Neuron (in vitro differentiated cells): ENCODE data around the gene CACNA1I.

Experiments
- H2AFZ ChIP-seq: one replicate; pipeline ENCODE4 v1.6.1; 2013; ENCODE audit warnings: low read depth, mild to moderate bottlenecking, inconsistent platforms, low read length, moderate library complexity
- H3K27me3 ChIP-seq: one replicate; pipeline ENCODE4 v1.6.1; 2013; ENCODE audit warnings: low read length; ENCODE audit not compliant: insufficient read depth
- H3K36me3 ChIP-seq: one replicate; pipeline ENCODE4 v1.6.1; 2013; ENCODE audit warnings: low read length; ENCODE audit not compliant: insufficient read depth
- H3K4me1 ChIP-seq: one replicate; pipeline ENCODE4 v1.6.1; 2013; ENCODE audit warnings: low read length; ENCODE audit not compliant: insufficient read depth
- H3K4me3 ChIP-seq: 2 replicates; pipeline ENCODE4 v1.5.1; 2013; ENCODE audit warnings: mild to moderate bottlenecking, low read length, moderate library complexity
- H3K9me3 ChIP-seq: one replicate; pipeline ENCODE4 v1.6.1; 2013; ENCODE audit warnings: low read length

CACNA1I gene

GRCh38 chr22:39723463-39723862 is 152.9 kb downstream of the CACNA1I start:
- Histone ChIP-seq H3K36me3 (no peaks in the 10 kb centered on the region), H2AFZ (no peak overlapping the region), H3K4me3 (no peak overlapping the region), H3K9me3 (no peaks in the 10 kb centered on the region), H3K4me1 (peaks cover 20% of the 10 kb centered on the region), H3K27me3 (peaks cover 8% of the 10 kb centered on the region)

GRCh38 chr22:39723899-39724351 is 153.4 kb downstream of the CACNA1I start:
- H3K27me3 ChIP-seq = peaks cover 8% of the 10 kb centered on the region
- H3K4me1 ChIP-seq = peaks cover 20% of the 10 kb centered on the region
- no peaks in the 10 kb centered on the region for H3K36me3 ChIP-seq

GRCh38 chr22:39724390-39724789 is 153.8 kb downstream of the CACNA1I start:
- Histone ChIP-seq H3K36me3 (no peaks in the 10 kb centered on the region), H3K4me1 (peaks cover 20% of the 10 kb centered on the region), H3K27me3 (peaks cover 8% of the 10 kb centered on the region), H3K9me3 (no peaks in the 10 kb centered on the region), H2AFZ (no peak overlapping the region), H3K4me3 (no peak overlapping the region)

More at GRCh38 chr22:39723899-39724351, 153.4 kb downstream of the CACNA1I start:
- Histone ChIP-seq H3K4me3 (no peak overlapping the region), H3K9me3 (no peaks in the 10 kb centered on the region), H2AFZ (no peak overlapping the region)

- no peak overlapping the region for H2AFZ ChIP-seq
- no peaks in the 10 kb centered on the region for H3K36me3 ChIP-seq
- H3K9me3 ChIP-seq = no peaks in the 10 kb centered on the region
- no peak overlapping the region for H3K4me3 ChIP-seq
- peaks cover 17% of the 10 kb centered on the region for H3K4me1 ChIP-seq
- H3K27me3 ChIP-seq = peaks cover 8% of the 10 kb centered on the region
Measured at GRCh38 chr22:39724857-39725256, 154.3 kb downstream of the CACNA1I start.

- Histone ChIP-seq H3K27me3 (peaks cover 8% of the 10 kb centered on the region), H3K36me3 (no peaks in the 10 kb centered on the region), H3K4me1 (peaks cover 11% of the 10 kb centered on the region)
Measured at GRCh38 chr22:39725351-39726035, 154.9 kb downstream of the CACNA1I start.

GRCh38 chr22:39727541-39727940 is 157.0 kb downstream of the CACNA1I start:
- Histone ChIP-seq H3K4me3 (no peak overlapping the region), H3K36me3 (no peaks in the 10 kb centered on the region), H3K9me3 (no peaks in the 10 kb centered on the region), H2AFZ (no peak overlapping the region), H3K4me1 (no peaks in the 10 kb centered on the region), H3K27me3 (peaks cover 16% of the 10 kb centered on the region)

More at GRCh38 chr22:39725351-39726035, 154.9 kb downstream of the CACNA1I start:
- Histone ChIP-seq H3K9me3 (no peaks in the 10 kb centered on the region), H3K4me3 (no peak overlapping the region), H2AFZ (no peak overlapping the region)

GRCh38 chr22:39728236-39728860 is 157.8 kb downstream of the CACNA1I start:
- H3K4me3 ChIP-seq = no peak overlapping the region
- peaks cover 19% of the 10 kb centered on the region for H3K27me3 ChIP-seq

GRCh38 chr22:39729141-39729934 is 158.8 kb downstream of the CACNA1I start:
- Histone ChIP-seq H3K27me3 (peaks cover 20% of the 10 kb centered on the region), H2AFZ (no peak overlapping the region), H3K9me3 (no peaks in the 10 kb centered on the region), H3K4me3 (no peak overlapping the region), H3K36me3 (no peaks in the 10 kb centered on the region), H3K4me1 (no peaks in the 10 kb centered on the region)

More at GRCh38 chr22:39728236-39728860, 157.8 kb downstream of the CACNA1I start:
- no peaks in the 10 kb centered on the region for H3K36me3 ChIP-seq
- no peaks in the 10 kb centered on the region for H3K4me1 ChIP-seq
- H3K9me3 ChIP-seq = no peaks in the 10 kb centered on the region
- no peak overlapping the region for H2AFZ ChIP-seq

GRCh38 chr22:39731481-39731880 is 160.9 kb downstream of the CACNA1I start:
- Histone ChIP-seq H3K4me3 (no peak overlapping the region), H3K36me3 (no peaks in the 10 kb centered on the region), H3K27me3 (peaks cover 14% of the 10 kb centered on the region), H3K9me3 (no peaks in the 10 kb centered on the region), H2AFZ (no peak overlapping the region), H3K4me1 (no peaks in the 10 kb centered on the region)

GRCh38 chr22:39731881-39732555 is 161.5 kb downstream of the CACNA1I start:
- peaks cover 12% of the 10 kb centered on the region for H3K27me3 ChIP-seq
- peaks cover 1% of the 10 kb centered on the region for H3K4me1 ChIP-seq
- H3K9me3 ChIP-seq = no peaks in the 10 kb centered on the region
- H2AFZ ChIP-seq = no peak overlapping the region
- H3K4me3 ChIP-seq = no peak overlapping the region
- no peaks in the 10 kb centered on the region for H3K36me3 ChIP-seq

- H3K9me3 ChIP-seq = no peaks in the 10 kb centered on the region
- H3K4me3 ChIP-seq = no peak overlapping the region
- no peak overlapping the region for H2AFZ ChIP-seq
- peaks cover 8% of the 10 kb centered on the region for H3K4me1 ChIP-seq
- H3K36me3 ChIP-seq = no peaks in the 10 kb centered on the region
- H3K27me3 ChIP-seq = peaks cover 12% of the 10 kb centered on the region
Measured at GRCh38 chr22:39732625-39733024, 162.1 kb downstream of the CACNA1I start.

- Histone ChIP-seq H2AFZ (no peak overlapping the region), H3K27me3 (peaks cover 12% of the 10 kb centered on the region), H3K4me3 (no peak overlapping the region), H3K9me3 (no peaks in the 10 kb centered on the region), H3K36me3 (no peaks in the 10 kb centered on the region), H3K4me1 (peaks cover 13% of the 10 kb centered on the region)
Measured at GRCh38 chr22:39733191-39733590, 162.6 kb downstream of the CACNA1I start.
